Gastrocnemius medialis (tissue), 4 donors: Measurements from ENCODE around the gene CNPPD1. TPM values are rescaled to one million over a fixed set of nuclear protein-coding genes. Genes with fewer than 3 reads are reported as not detected.

Source experiments
- ATAC-seq, 2 donors: fragments of 150-250 bp; one replicate each; pipeline ENCODE4 v1.9.1; 2016
- DNase-seq, 2 donors: peaks; one replicate each; pipeline ENCODE4 v3.0.0-alpha.2; 2019
- H3K27ac ChIP-seq, 4 donors: fragments of 200-600 bp; sonication (generic); 1 replicate in 1 of 4; 2 replicates in 3 of 4; pipeline ENCODE4 v1.5.1; 2016 to 2018; ENCODE audit warnings: mild to moderate bottlenecking in 2 of 4, moderate library complexity in 1 of 4
- H3K27me3 ChIP-seq, 3 donors: fragments of 200-600 bp; sonication (generic) in 2 of 3; 1 replicate in 1 of 3; 2 replicates in 2 of 3; pipeline versions ENCODE4 v1.5.1 to v1.6.0; 2016 to 2019; ENCODE audit warnings: mild to moderate bottlenecking in 1 of 3, moderate library complexity in 1 of 3
- H3K36me3 ChIP-seq, 2 donors: fragments of 200-600 bp; sonication (generic) in 1 of 2; one replicate each; pipeline ENCODE4 v1.5.1; 2017 to 2018
- H3K4me1 ChIP-seq, 2 donors: fragments of 200-600 bp; sonication (generic) in 1 of 2; one replicate each; pipeline ENCODE4 v1.5.1; 2016 to 2017; ENCODE audit warnings: mild to moderate bottlenecking in 2 of 2
- H3K4me3 ChIP-seq, 4 donors: fragments of 200-600 bp; sonication (generic) in 3 of 4; 1 replicate in 1 of 4; 2 replicates in 3 of 4; pipeline ENCODE4 v1.5.1; 2016 to 2019; ENCODE audit warnings: mild to moderate bottlenecking in 2 of 4
- H3K9me3 ChIP-seq, 3 donors: fragments of 200-600 bp; sonication (generic) in 2 of 3; 1 replicate in 1 of 3; 2 replicates in 2 of 3; pipeline ENCODE4 v1.5.1; 2016 to 2019
- CTCF ChIP-seq, 5 experiments: fragments of 450-650 bp in 3 of 5; fragments of 200-600 bp in 2 of 5; sonication (generic) in 2 of 5; IDR thresholded peaks in 4 of 5; conservative IDR thresholded peaks in 1 of 5; 1 replicate in 4 of 5; 2 replicates in 1 of 5; pipeline ENCODE4 v1.5.1; 2016 to 2019; ENCODE audit warnings: antibody characterized with exemption in 5 of 5, mild to moderate bottlenecking in 3 of 5, moderate library complexity in 3 of 5
- POLR2A ChIP-seq, 2 donors: fragments of 450-650 bp; IDR thresholded peaks; one replicate each; pipeline ENCODE4 v1.6.1; 2017; ENCODE audit warnings: antibody characterized with exemption in 2 of 2, mild to moderate bottlenecking in 2 of 2, moderate library complexity in 2 of 2
- in situ Hi-C, 4 donors: fragments of 200-750 bp; cut with MboI; loops; one replicate each; pipeline versions ENCODE4 v1.15.0 to v1.8.0; 2017; ENCODE audit warnings: low sequenced_read_pairs in 4 of 4
- intact Hi-C: fragments of 100-400 bp; cut with DNase I; formaldehyde crosslinking; loops from one replicate; pipeline ENCODE4 v1.15.1; 2023; ENCODE audit warnings: low total_unique reads
- total RNA-seq, 4 donors: library from RNA; depleted of rRNA; stranded (reverse); fragments of >200 nt; gene quantifications; one replicate each; pipeline versions ENCODE4 v1.1.0 to v1.2.3, GENCODE V29; 2016

Gene CNPPD1
- 100 to 1,000 TPM in 1 of 4 donors, 10 to 100 TPM in 3; 53.5 to 114 (median 55.9) TPM for total RNA-seq

DNA sequence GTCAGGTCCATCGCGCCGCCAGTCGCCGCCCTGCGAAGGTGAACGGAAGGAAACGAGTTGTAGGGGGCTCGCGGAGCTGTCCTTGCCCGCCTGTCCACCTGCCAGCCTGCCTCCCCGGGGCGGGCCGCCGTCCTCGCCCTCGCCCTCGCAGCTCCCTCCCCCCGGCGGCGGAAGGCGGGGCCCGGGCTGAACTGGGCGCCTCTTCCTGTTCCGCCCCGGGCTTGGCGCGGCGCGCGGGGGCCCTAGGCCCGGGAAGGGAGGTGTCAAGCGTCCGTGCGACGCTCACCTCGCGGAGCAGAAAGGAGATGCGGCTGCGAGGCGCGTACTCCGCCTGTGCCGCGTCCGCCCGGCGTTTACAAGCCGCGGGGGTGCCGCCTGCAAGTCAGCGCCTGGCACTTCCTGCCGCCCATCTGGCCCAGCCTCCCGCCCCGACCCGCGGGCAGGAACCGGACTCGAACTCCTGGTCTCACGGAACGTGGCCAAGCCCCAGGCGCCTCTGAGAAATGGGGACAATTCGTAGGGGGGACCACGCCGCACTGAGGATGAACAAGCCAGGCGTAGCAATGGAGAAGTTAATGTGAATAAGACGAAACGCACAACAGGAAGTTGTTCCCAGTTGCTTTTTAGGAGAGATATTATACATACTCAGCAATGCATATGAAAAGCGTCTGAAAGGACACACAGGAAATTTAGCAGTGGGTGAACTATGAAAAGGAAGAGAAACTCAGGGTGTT lies at the start of gene CNPPD1:
Gene CNPPD1, minus strand, starts transcription at position 108 of the 734 bp plus-strand sequence. Its CDS starts 97 bp downstream, at position 11.
- Histone ChIP-seq H3K27ac (peak within 1 kb of the TSS; percentile 94 to 99 (median 99)), H3K27me3 (no peaks in the 10 kb centered on the region), H3K36me3 (peaks cover 0 to 62% of the 10 kb centered on the region in 2 donors), H3K4me1 (peaks cover 17 to 21% of the 10 kb centered on the region in 2 donors), H3K9me3 (no peaks in the 10 kb centered on the region), H3K4me3 (peak within 1 kb of the TSS; percentile 87 to 96 (median 95))
- peak; percentile 98 for TF ChIP-seq POLR2A (IDR thresholded peaks at IDR 0.05)
- peak in 2 of 5 experiments; percentile 12 to 39 for TF ChIP-seq CTCF (IDR thresholded peaks at IDR 0.05 in 4 of 5, conservative IDR thresholded peaks at IDR 0.05 in 1 of 5)
- intact Hi-C loops: loop anchor here (1.0 to 5.0 kb wide), 4 partner anchors 68 to 210 kb away; partner anchors contain the start of genes DNAJB2, DNPEP, GLB1L and STK16
- peak; percentile 77 to 87 for DNase-seq
- in situ Hi-C loops: no loop called here
- peak; percentile 68 to 75 for ATAC-seq

- DNase-seq: no peak
- TF ChIP-seq POLR2A (IDR thresholded peaks at IDR 0.05) (no peak), CTCF (IDR thresholded peaks at IDR 0.05 in 4 of 5, conservative IDR thresholded peaks at IDR 0.05 in 1 of 5) (no peak)
- no peak overlapping the region for H3K27ac ChIP-seq
These were observed 48.6 kb upstream of the CNPPD1 start for GRCh38 chr2:219225350-219225749.

GRCh38 chr2:219223831-219224610 lies 47.3 kb upstream of the CNPPD1 start:
- Histone ChIP-seq H3K36me3 (peaks cover 9 to 80% of the 10 kb centered on the region in 2 donors), H3K9me3 (no peaks in the 10 kb centered on the region), H3K4me1 (peaks cover 24 to 26% of the 10 kb centered on the region in 2 donors), H3K27me3 (no peaks in the 10 kb centered on the region), H3K4me3 (no peak overlapping the region), H3K27ac (no peak overlapping the region)
- DNase-seq (no peak), ATAC-seq (no peak)
- in situ Hi-C loops: no loop called here
- intact Hi-C loops: no loop called here
- no peak for TF ChIP-seq CTCF (IDR thresholded peaks at IDR 0.05 in 4 of 5, conservative IDR thresholded peaks at IDR 0.05 in 1 of 5)
- no peak for TF ChIP-seq POLR2A (IDR thresholded peaks at IDR 0.05)

More at GRCh38 chr2:219225350-219225749, 48.6 kb upstream of the CNPPD1 start:
- in situ Hi-C loops (no loop called here), intact Hi-C loops (loop anchor here (5.0 kb wide), 1 partner anchor 272 kb away; the partner anchor contains the start of gene GMPPA)
- no peak overlapping the region for H3K4me3 ChIP-seq
- no peaks in the 10 kb centered on the region for H3K9me3 ChIP-seq
- peaks cover 14 to 18% of the 10 kb centered on the region in 2 donors for H3K4me1 ChIP-seq
- no peak for ATAC-seq
- H3K27me3 ChIP-seq: no peaks in the 10 kb centered on the region
- H3K36me3 ChIP-seq: peaks cover 9 to 73% of the 10 kb centered on the region in 2 donors

DNA sequence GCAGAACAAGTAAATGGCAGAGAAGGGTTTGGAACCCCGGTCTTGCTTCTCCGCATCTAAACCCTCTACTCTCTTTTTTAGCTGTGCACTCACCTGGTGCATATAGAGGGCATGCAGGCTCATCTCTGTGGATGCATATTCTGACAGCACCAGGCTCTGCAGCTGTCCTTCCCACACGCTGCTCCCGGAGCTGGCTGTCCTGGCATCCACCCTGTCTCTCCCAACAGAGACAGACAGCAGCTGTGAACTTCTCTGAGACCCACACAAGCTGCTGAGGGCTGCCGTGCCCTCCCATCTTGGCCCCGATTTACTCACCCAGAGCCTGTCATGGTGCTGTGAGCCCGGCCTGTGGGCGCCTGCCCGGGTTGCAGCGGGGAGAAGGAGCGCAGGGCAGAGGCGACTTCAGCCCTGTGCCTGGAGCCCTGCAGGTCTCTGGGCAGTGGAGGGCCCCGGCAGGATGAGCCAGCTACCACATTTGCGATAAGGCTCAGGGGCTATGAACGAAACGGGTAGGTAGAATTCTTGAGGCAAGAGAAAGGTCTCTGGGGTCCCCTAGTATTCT lies 45.3 kb upstream of the CNPPD1 start:
- in situ Hi-C loops (no loop called here), intact Hi-C loops (no loop called here)
- no peak overlapping the region for H3K4me3 ChIP-seq
- DNase-seq (no peak), ATAC-seq (no peak)
- peaks cover 9 to 71% of the 10 kb centered on the region in 2 donors for H3K36me3 ChIP-seq
- TF ChIP-seq CTCF (IDR thresholded peaks at IDR 0.05 in 4 of 5, conservative IDR thresholded peaks at IDR 0.05 in 1 of 5) (no peak), POLR2A (IDR thresholded peaks at IDR 0.05) (no peak)
- H3K4me1 ChIP-seq: peaks cover 18 to 29% of the 10 kb centered on the region in 2 donors
- H3K9me3 ChIP-seq: no peaks in the 10 kb centered on the region
- no peak overlapping the region for H3K27ac ChIP-seq
- H3K27me3 ChIP-seq: no peaks in the 10 kb centered on the region
